ENCODE measurements around the gene ATP6V0C.
"Not testable (repeated sequence)": the region's sequence is repeated elsewhere in the genome, so short reads cannot be mapped to it uniquely, and the experiment has no call there.

Gene ATP6V0C

DNA sequence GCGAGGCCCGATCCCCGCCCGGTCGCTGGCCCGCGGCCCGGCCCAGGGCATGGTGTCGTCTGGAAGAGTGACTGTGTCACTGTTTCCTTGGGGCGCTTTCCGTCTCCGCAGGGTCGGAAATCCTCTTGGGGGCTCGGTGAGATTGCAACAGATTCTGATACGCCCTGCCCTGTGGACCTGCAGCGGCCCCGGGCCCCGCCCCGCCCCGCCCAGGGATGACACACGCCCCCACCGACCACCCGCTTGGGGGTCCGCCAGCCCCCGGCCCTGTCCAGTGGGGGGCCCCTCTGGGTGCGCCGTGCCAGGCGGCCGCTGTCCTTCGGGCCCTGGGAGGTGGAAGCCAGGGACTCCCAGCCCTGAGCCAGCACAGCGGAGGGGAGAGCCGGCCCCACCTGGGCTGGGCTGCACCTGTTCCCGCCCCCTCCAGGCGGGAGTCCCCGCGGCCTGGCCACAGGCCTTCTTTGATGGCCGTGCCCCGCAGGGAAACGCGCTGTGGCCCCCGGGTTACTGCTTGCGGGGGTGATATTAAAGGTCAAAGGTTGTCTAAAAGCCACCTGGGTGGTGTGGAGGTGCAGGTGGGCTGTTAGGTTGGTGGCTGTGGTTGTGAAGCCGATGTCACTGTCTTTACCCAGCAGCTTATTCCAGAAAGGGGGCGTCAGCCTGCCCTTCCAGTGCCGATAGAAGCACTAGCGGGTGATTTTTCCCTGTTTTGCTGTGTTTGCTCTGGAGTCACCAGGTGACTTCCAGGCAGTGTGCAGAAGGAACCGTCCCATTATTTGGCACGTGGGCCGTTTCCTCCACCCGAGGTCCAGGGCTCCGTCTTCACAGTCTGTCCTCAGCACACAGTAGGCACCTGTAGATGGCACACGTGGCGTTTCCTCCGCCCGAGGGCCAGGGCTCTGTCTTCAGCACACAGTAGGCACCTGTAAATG, 38.1 kb upstream of the ATP6V0C start:
- no peak for DNase-seq

DNA sequence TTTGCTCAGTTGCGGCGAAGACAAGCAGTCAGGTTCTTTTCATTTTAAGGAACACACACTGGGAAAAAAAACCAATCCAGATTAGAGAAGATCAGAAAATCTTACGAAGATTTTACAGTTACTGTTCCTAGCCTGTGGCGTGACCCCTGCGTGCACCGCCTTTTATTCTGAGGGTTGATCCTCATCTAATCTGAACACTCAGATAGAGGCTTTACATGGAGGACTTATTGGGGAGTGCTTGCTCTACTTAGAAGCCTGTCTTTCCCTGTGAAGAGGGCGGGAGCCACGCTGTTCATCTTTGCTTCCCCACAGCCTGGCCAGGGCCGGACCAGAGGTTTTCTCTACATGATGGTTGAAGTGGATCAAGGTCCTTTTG, 37.4 kb upstream of the ATP6V0C start:
- no peak for DNase-seq

DNA sequence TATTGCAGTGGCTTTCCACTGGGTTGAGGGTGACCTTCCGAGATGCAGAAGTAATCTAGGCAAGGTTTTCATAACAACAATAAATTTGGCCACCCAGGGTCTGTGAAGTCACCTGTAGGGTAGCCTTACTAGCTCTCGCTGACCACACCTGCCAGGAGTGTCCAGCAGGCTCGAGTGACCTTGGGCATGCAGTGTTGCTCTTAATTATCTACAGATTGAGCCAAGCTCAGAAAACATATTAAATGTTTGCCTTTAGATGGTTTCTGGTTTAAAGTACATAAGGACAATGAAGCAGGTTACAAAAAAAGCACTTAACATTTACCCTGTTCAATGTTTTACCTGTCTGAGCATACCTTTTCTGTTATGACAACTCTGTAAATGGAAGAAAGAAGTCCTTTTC, 37.0 kb upstream of the ATP6V0C start:
- no peak for DNase-seq

DNA sequence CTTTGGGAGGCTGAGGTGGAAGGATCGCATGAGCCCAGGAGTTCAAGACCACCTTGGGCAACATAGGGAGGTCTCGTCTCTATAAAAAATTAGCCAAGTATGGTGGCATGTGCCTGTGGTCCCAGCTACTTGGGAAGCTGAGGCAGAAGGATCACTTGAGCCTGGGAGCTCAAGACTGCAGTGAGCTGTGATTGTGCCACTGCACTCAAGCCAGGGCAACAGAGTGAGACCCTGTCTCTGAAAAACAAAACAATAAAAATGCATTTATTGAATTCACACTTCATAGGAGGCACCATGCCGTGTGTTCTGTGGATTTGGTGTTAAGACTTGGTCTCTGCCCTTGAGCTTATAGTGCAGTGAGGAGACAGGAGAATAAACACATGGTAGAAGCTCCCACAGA, 36.4 kb upstream of the ATP6V0C start:
- no peak for DNase-seq

DNA sequence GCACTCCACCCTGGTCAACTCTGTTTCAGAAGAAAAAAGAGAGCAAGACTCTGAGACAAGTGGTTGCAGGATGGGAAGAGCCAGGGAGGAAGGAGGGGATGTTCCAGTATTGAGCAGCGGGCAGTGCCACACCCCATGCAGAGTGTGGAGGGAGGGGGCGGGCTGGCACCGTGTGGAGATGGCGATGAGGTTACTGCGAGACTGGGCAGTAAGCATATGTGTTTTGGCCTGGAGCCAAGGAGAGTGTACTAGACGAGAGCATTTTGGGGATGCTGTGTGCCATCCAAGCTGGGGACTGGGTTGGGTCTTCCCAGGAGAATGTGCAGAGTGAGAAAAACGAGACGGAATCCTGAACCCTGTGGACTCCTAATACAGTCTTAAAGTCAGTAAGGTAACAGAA, 35.5 kb upstream of the ATP6V0C start:
- DNase-seq = no peak

DNA sequence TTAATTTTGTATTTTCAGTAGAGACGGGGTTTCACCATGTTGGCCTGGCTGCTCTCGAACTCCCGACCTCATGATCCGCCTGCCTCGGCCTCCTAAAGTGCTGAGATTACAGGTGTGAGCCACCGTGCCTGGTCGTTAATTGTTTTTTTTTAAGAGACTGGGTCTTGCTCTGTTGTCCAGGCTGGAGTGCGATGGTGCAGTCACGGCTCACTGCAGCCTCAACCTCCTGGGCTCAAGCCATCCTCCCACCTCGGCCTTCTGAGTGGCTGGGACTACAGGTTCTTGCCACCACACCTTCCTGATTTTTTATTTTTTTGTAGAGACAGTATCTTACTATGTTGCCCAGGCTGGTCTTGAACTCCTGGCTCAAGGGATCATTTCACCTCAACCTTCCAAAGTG, 33.8 kb upstream of the ATP6V0C start:
- not testable (repeated sequence) for DNase-seq

DNA sequence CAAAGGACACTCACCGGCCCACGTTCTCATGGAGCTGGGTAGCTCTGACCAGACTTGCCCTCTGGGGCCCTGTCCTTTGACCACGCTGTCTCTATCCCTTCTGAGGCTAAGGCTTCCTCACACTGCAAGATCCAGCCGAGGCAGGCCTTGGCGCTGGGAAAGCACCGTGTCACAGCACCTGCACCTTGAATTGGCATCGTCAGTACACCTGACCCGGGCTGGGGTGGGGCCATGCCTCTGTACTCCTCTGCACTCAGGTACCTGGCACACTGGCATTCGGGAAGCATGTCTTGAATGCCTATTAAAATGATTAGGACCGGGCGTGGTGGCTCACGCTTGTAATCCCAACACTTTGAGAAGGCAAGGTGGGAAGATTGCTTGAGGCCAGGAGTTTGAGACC, 32.8 kb upstream of the ATP6V0C start:
- no peak for DNase-seq

DNA sequence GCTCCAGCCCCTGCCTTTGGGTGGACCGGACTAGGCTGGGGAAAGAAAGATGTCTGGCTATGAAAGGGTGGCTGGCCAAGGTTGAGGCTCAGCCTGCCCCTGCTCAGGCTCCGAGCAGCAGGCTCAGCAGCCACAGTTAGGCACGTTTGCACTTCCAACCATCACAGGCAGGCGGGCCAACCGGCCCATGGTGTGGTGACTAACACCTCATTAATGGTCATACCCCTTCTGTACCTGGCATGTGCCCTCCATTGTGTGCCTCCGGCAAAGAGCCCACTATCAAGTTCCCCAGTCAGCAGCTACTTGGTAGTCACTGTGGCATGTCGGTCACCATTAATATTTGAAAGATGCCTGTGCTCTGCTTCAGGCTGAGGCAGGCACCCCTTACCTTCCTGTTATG, 32.1 kb upstream of the ATP6V0C start:
- DNase-seq = no peak

DNA sequence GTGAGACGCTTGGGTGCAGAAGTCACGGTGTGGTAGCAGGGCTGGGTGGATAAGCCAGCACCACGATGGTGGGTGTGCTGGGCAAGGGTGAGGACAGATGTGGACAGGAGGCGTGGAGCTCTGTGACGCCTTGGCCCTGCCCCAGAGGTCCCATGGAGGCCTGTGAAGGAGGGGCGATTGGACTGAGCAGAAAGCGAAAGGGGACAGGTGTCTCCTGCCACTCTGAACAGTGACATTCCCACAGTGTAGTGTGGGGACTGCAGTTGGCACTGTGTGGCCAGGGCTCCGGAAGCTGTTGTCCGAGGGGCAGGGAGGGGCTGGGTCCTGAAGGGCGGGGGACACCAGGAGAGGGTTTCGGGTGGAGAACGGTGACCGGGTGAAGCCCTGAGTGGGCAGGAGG, 31.5 kb upstream of the ATP6V0C start:
- no peak for DNase-seq

DNA sequence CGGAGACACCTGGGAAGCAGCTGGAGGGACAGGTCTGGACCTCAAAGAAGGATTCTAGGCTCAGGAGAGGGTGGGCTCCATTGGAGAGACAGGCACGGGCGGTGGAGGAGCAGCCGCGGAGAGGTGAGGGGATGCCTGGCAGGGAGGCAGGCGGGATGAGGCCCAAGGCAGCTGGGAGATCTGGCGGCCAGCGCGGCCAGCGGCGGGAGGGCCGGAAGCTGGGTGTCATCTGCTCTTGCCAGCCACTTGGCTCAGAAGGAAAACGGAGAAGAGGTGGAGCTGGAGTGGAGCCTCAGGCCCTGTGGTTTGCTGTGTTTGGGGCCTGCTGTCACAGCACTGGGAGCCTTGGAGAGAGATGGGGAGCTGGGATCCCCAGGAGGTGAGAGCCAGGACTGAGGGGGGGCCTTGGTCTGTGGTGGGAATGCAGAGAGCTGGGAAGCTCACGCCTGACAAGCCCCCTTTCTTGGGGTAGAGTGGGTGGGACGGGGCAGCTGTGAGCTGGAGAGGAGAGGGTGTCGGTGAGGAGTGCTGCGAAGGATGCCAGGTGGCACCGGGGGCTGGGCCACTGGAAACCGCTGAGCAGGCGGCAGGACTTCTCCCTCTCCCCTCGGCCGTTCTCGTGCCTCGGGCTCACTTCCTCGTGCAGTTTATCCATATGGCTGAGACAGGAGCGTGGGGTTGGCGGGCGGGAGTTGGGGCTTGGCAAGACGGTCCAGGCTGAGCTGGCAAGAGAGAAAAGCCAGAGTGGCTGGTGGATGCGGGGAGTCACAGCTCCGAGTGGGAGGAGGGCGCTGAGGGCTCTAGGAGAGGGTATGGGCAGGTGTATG, 30.8 kb upstream of the ATP6V0C start:
- peak; percentile 60 for DNase-seq

DNA sequence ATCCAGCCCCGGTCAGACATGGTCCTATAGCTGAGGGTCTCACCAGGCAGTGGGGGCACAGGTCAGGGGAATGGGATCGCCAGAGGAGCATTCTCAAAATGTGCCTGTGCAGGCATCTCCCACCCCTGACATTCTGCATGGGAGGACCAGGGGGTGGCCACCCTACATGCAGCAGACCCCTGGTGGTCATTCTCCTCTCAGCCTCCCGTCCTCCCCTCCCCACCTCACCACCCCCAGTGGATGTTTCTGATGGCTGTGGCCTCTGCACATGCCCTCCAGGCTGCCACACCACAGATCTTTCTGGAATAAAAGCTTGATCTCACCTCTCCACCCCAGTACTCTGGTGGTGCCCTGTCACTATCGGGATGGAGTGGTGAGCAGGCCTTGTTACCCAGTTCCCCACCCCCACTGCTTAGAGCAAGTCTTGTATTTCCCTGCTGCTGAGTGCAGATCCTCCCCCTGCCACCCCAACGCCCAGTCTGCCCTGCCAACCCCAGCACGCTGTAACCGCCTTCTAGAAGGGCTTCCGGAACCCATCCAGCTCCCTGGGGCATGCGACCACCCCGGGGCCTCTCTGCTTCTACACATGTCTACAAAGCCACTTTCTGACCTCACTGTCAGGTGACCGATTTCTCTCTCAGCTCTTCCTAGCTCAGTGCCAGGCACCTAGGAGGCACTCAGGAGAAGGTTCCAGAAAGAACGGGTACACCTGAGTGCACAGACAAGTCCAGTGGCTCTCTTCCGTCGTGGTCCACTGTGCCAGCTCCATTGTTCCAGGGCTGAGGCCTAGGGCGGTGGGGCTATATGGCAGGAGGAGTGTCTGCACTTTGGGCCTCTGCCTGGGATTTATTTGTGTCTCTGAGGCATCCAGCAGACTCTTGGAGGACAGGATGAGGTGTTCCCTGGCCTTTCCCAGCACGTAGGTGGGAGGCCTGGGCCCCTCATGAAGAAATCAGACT, 29.5 kb upstream of the ATP6V0C start:
- DNase-seq = no peak

DNA sequence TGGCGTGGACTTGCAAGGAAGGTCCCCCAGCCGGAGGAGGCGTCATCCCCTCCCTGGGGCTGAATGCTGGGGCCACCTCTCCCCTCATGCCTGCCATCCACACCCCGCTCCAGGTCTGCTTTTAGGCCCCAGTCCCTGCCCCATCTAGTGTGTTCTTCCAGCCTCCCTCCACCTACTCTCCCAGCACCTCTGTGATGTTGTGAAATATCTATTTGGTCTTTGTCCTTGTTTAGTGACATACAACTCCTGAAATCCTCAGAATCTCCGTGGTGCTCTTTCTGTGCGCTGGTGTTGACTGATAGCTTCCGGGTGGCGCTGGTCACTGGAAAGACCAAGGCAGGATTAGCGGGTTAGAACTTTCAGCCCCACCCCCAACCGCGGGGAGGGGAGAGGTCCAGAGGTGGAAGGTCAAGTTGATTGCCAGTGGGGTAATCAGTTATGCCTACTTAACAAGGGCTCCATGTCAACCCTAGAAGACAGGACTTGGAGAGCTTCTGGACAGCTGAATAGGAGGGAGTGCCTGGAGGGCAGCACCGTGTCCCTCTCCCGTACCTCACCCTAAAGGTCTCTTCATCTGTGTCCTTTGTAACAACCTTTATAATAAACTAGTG, 28.7 kb upstream of the ATP6V0C start:
- no peak for DNase-seq

DNA sequence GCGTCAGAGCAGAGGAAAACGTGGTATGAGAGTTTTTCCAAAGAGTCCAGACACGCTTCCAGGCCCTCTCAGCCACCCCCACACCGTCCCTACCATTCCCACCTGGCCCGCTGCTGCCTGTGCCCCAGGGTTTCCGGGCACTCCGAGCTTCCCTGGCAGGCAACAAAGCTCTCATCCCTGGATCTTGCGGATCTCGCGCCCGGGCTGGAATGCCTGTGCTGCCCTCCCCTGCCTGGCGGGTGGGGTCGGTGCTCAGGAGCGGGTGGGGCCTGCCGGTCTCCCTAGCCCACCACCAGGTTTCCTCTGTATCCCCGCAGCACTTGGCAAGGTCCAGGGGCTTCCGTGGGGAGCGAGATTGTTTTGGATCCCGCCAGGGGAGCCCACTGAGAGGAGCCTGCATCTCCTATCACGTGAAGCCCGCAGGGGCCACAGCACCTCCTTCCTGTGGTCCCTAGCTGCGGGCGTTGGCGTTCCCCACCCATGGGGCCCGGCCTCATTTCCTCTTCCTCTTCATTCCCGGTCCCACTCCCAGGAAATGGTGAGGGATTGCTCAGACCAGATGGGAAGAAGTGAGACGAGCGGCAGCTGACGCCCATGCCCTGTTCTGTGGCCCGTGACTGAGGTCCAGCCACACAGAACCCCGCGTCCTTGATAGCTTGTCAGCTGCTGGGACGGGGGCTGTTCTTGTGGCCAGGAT, 27.8 kb upstream of the ATP6V0C start:
- no peak for DNase-seq

DNA sequence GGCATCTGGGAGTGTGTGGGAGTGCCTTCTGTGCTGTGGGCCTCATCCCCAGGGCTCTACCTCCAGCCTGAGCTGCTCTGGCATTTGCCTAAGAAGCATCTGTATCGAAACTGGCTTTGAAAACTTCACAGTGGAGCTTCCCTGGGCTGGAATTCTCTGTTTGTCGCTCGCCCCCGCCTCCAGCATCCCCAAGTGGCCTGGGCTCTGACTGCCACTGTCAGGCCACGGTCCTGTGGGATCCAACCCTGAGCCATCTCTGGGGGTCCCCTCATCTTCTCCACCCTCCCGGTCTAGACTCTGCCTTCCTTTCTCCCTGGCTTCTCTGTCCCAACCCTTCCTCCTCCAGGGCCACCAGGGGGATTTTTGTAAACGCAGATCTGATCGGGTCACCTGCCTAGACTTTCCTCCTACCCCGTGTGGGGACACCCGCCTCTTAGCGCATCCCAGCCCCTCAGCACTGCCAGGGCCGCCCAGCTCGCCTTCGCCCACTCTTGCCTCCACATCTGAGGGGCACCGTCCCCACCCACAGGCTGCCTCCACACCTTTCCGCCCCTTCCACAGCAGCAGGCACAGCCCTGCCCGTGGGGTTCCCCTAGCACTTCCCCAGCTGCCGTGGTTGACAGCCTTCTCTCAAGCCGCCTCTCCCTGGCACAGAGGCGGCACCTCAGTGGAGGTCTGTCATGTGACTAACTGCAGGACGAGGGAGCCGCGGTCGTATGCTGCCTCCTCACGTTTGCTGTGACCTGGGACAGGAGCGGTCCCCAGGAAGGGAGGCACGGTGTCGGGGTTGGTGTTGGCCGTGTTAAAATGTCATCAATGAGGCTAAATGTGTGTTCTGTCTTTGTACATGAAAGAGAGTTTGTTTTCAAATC, 26.9 kb upstream of the ATP6V0C start:
- no peak for DNase-seq

DNA sequence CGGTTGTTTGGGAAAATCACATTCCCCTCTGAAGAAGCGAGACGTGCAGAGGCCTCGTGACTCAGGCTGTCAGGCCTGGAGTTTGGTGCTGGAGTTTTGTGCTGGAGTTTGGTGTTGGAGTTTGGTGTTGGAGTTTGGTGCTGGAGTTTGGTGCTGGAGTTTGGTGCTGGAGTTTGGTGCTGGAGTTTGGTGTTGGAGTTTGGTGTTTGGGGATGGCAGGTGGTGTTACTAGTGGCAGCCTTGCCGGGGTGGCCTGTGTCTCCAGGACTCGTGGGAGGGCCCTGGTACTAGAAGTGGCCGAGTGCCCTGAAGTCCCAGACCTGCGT, 26.3 kb upstream of the ATP6V0C start:
- DNase-seq = no peak

DNA sequence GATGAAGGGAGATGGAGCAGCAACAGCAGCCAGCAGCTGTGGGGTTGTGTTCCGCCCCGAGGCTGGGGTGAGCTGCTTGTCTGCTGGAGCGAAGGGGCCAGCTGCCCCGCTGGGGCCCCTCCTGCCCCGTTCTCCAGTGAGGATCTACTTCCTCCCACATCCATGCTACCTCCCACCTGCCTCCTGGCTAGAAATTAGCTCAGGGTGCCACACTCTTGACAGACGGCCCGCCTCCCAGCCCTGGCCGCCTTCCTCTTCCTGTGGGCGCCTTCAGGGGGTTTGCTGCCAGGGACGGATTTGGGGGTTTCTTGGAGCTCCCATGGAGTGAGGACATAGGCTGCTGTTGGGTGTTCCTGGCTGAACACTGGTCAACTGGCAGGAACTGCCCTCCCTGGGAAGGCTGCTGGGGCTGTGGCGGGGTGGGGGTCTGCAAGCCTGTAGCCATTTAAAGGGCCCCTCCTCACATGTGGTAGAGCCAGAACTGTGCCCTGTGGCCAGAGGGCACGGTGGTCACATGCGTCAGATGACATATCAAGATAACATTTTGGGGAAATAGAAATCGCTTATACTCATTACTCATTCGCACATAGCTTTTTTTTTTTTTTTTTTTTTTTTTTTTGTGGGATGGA, 25.7 kb upstream of the ATP6V0C start:
- no peak for DNase-seq

DNA sequence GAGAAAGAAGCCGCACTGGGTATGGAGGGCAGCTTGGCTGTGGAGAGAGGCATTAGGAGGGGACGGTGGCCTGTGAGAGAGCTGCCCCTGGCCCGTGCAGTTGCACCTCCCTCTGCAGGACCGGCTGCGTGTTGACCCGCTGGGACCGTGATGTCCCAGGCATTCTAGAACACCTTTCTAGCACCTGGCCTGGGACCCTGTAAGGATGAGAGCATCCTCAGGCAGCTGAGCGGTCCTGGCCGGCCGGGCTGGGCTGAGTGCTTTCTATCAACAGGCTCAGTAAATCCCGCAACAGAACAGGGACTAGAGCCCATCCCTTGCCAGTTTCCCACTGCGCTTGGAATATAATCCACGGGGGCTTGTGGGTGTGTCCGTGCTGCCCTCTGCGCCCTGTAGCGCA, 24.2 kb upstream of the ATP6V0C start:
- DNase-seq = no peak

DNA sequence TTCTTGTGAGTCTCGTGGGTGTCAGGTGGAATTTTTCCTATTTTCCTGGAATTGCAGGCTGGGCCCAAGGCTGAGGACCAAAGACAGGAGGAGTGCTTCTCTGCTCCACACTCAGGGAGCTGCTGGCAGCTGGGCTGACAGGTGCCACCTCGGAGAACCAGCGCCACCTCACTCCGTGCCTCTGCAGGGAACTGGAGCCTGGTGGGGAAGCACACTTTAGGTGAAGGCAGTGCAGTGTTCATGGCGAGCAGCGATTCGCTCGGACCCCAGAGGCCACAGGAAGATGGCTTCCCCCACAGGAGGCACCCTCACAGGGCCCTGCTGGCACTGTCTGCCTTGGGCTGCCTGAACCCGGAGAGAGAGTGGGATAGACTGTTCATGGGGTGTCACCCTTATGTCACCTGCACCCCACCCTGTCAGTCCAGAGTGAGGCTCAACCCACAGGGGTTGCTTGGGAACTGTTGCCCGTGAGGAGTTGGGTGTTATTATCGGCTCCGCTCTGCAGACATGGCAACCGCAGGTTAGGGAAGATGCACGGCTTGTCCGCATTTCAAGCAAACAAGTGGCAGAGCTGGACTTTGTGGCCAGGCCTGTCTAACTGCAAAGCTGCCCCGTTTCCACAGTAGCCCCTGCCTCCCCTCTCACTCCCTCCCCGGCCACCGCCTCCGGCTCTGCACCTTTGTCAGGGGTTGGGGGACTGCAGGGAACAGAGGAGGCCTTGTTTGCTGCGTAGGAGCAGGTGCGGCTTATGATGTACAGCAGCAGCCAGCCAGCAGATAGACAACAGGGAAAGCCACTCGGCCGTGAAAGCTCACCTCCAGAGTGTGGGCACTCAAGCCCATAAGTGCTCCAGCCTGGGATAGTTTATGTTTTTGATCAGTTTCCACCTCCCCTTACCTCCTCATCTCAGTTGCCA, 23.3 kb upstream of the ATP6V0C start:
- no peak for DNase-seq

DNA sequence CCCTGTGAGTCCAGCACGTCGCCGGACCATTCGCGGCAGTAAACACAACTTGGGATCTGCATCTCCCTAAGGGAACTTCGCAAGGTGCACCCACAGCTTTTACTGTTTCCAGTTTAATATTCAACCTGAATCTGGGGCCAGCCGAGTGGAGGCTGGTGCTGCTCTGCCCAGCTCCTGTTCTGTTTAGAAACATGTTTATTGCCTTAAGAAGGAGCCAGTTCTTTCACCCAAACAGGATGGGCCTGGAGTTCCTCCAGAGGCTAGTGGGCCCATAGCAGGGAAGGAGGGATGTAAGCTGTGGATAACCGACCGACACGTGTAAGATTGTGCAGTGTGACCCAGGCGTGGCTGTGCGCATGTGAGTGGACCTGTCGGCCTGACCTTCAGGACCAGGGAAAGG, 21.5 kb upstream of the ATP6V0C start:
- no peak for DNase-seq

Measured in fibroblast of skin of abdomen (primary cell).